PC-3 (cell line): Measurements from ENCODE around the gene IGFBP7. TPM values are rescaled to one million over a fixed set of nuclear protein-coding genes. Genes with fewer than 3 reads are reported as not detected.

Source experiments
- ATAC-seq: fragments of 200-7000 bp; cut with Tn5 transposase; 2 replicates; pipeline ENCODE4 v1.9.1; 2020; ENCODE audit warnings: mild to moderate bottlenecking, moderate library complexity
- BruUV-seq: library from RNA; stranded (reverse); fragments of 400-500 nt; replicated peaks from 2 replicates; lab custom pipeline; 2021; lab: Mats Ljungman, UMichigan
- CTCF ChIA-PET: fragments of 300-600 bp; sonication (Branson Sonifier 250); formaldehyde crosslinking; loops from one replicate; lab custom pipeline; 2022; ENCODE audit warnings: antibody characterized with exemption; lab: Charles Lee
- POLR2A ChIA-PET: fragments of 300-600 bp; sonication (Branson Sonifier 250); formaldehyde crosslinking; loops from one replicate; lab custom pipeline; 2022; ENCODE audit warnings: antibody characterized with exemption; ENCODE audit not compliant: unreplicated experiment; lab: Charles Lee
- DNase-seq: peaks from one replicate; pipeline ENCODE4 v3.0.0-alpha.2; 2015
- H2AFZ ChIP-seq: fragments of 300-600 bp; sonication (generic); 2 replicates; pipeline ENCODE4 v1.6.0; 2016; ENCODE audit warnings: antibody characterized with exemption, low read length
- H3F3A ChIP-seq: fragments of 300-600 bp; sonication (generic); one replicate; pipeline ENCODE4 v1.6.0; 2017; ENCODE audit warnings: antibody characterized with exemption, low read length, control low read depth, mild to moderate bottlenecking; ENCODE audit not compliant: unreplicated experiment
- H3K27ac ChIP-seq: fragments of 300-600 bp; sonication (generic); 2 replicates; pipeline ENCODE4 v1.5.1; 2016; ENCODE audit warnings: mild to moderate bottlenecking, low read length
- H3K27me3 ChIP-seq: fragments of 300-600 bp; sonication (generic); 2 replicates; pipeline ENCODE4 v1.6.1; 2016; ENCODE audit warnings: low read length, mixed read lengths
- H3K36me3 ChIP-seq: fragments of 300-600 bp; sonication (generic); 2 replicates; pipeline ENCODE4 v1.6.1; 2016; ENCODE audit warnings: low read depth, mixed run types, low read length, mixed read lengths
- H3K4me1 ChIP-seq: fragments of 300-600 bp; sonication (generic); 2 replicates; pipeline ENCODE4 v1.5.1; 2016; ENCODE audit warnings: low read length; ENCODE audit not compliant: insufficient read depth
- H3K4me2 ChIP-seq: fragments of 300-600 bp; sonication (generic); 2 replicates; pipeline ENCODE4 v1.6.0; 2016; ENCODE audit warnings: low read length
- H3K4me3 ChIP-seq: fragments of 300-600 bp; sonication (generic); 2 replicates; pipeline ENCODE4 v1.5.1; 2016; ENCODE audit warnings: mild to moderate bottlenecking, low read length, mixed read lengths
- H3K79me2 ChIP-seq: fragments of 300-600 bp; sonication (generic); 2 replicates; pipeline ENCODE4 v1.6.1; 2017; ENCODE audit warnings: low read length, mixed read lengths
- H3K9ac ChIP-seq: fragments of 300-600 bp; sonication (generic); 2 replicates; pipeline ENCODE4 v1.6.0; 2016; ENCODE audit warnings: mild to moderate bottlenecking, low read length
- H3K9me2 ChIP-seq: fragments of 300-600 bp; sonication (generic); replicated peaks from 2 replicates; pipeline ENCODE4 v1.6.1; 2016; ENCODE audit warnings: mixed run types, low read length, mixed read lengths
- H3K9me3 ChIP-seq: fragments of 300-600 bp; sonication (generic); 2 replicates; pipeline ENCODE4 v1.6.1; 2016; ENCODE audit warnings: low read length, mixed read lengths
- H4K20me1 ChIP-seq: fragments of 300-600 bp; sonication (generic); 2 replicates; pipeline ENCODE4 v1.6.1; 2016; ENCODE audit warnings: low read length, mixed read lengths
- CTCF ChIP-seq: fragments of 300-600 bp; sonication (generic); conservative IDR thresholded peaks from 2 replicates; pipeline ENCODE4 v1.5.1; 2017; ENCODE audit warnings: antibody characterized with exemption, low read depth, mild to moderate bottlenecking, low read length
- EZH2 ChIP-seq: fragments of 300-600 bp; sonication (generic); IDR thresholded peaks from one replicate; pipeline ENCODE4 v1.6.1; 2017; ENCODE audit warnings: antibody characterized with exemption, mild to moderate bottlenecking, low read length; ENCODE audit not compliant: unreplicated experiment
- EZH2phosphoT487 ChIP-seq: fragments of 300-600 bp; sonication (generic); IDR thresholded peaks from 2 replicates; pipeline ENCODE4 v1.6.1; 2018; ENCODE audit warnings: mild to moderate bottlenecking, antibody characterized with exemption, low read length, borderline replicate concordance
- intact Hi-C: fragments of 100-400 bp; cut with micrococcal nuclease; formaldehyde crosslinking; loops from 2 replicates; pipeline ENCODE4 v1.9.0; 2023
- total RNA-seq: library from RNA; depleted of rRNA; stranded (reverse); fragments of >200 nt; gene quantifications from 2 replicates; pipeline ENCODE4 v1.2.3, GENCODE V29; 2014

Gene IGFBP7
- total RNA-seq, 1 experiment from 2014 or later = not detected

- TF ChIP-seq EZH2phosphoT487 (no peak), CTCF (no peak), EZH2 (no peak)
- Histone ChIP-seq H3K36me3 (no peaks in the 10 kb centered on the region), H3F3A (no peaks in the 10 kb centered on the region), H3K27ac (no peak overlapping the region), H3K79me2 (no peaks in the 10 kb centered on the region), H3K27me3 (no peaks in the 10 kb centered on the region), H2AFZ (peak overlapping the region; percentile 41; the same call in 1 of the 2 replicates), H3K9me2 (no peaks in the 10 kb centered on the region), H3K4me2 (no peak overlapping the region), H3K4me3 (no peak overlapping the region), H4K20me1 (no peaks in the 10 kb centered on the region), H3K9me3 (no peaks in the 10 kb centered on the region; the same call in 1 of the 2 replicates), H3K4me1 (no peaks in the 10 kb centered on the region), H3K9ac (no peak overlapping the region)
- BruUV-seq = no TSS peak
- ChIA-PET POLR2A (no interaction called here), CTCF (no interaction called here)
- intact Hi-C loops = no loop called here
- DNase-seq = peak; percentile 44
- no peak for ATAC-seq
Measured at GRCh38 chr4:57131849-57132742, 21.9 kb upstream of the IGFBP7 start.

- intact Hi-C loops = no loop called here
- no peaks in the 10 kb centered on the region for H4K20me1 ChIP-seq
- no TSS peak for BruUV-seq
Measured at GRCh38 chr4:57129477-57129876, 19.3 kb upstream of the IGFBP7 start.

More at GRCh38 chr4:57129477-57129876, 19.3 kb upstream of the IGFBP7 start:
- H3K27me3 ChIP-seq = no peaks in the 10 kb centered on the region
- ChIA-PET POLR2A (no interaction called here), CTCF (no interaction called here)
- no peak overlapping the region for H3K4me2 ChIP-seq
- H3K79me2 ChIP-seq = no peaks in the 10 kb centered on the region
- H3K9me2 ChIP-seq = no peaks in the 10 kb centered on the region
- DNase-seq (no peak), ATAC-seq (no peak)
- no peaks in the 10 kb centered on the region for H3K36me3 ChIP-seq
- H3F3A ChIP-seq = no peaks in the 10 kb centered on the region
- H3K4me1 ChIP-seq = no peaks in the 10 kb centered on the region
- H3K9ac ChIP-seq = no peak overlapping the region
- no peak overlapping the region for H3K4me3 ChIP-seq
- TF ChIP-seq EZH2 = no peak
- TF ChIP-seq EZH2phosphoT487 = no peak
- TF ChIP-seq CTCF = no peak
- H3K9me3 ChIP-seq = no peaks in the 10 kb centered on the region; the same call in none of the 2 replicates
- no peak overlapping the region for H3K27ac ChIP-seq
- H2AFZ ChIP-seq = no peak overlapping the region
